Measurements from ENCODE around the gene ZNF621. TPM values are rescaled to one million over a fixed set of nuclear protein-coding genes. Genes with fewer than 3 reads are reported as not detected.

ZNF621 gene
- total RNA-seq, 1 donor from 2014 or later = 9.3 TPM

DNA sequence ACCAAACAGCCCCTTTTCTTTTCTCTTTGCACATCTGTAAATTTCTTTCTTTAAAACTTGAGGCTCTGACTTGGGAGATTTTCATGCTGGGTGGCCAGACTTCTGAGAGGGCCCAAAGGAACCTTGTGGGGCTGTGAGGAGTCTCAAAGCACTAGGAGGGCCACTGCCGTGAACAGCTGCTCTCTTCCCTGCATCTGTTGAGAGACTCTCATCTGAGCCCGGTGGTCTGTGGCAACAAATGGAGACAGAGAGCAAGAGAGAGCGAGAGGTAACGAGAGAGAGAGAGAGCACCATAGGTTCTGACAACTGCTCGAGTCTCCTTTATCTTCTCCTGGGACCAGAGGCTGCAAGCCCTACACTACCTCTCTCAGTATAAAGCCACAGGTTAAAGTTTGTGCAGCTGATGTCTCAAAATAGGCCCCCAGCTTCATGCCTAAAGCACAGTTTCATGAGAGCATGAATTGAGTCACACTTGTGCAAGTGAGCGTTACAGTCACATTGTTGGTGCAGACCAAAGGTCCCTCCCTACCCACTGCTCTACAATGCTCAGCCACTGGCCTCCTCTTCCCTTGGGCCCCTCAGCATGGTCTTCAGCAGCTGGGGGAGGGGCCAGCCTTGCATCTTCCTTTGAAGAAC is 60.7 kb downstream of the ZNF621 start:
- intact Hi-C loops (cut with DNase I) = loop anchor here (10.0 kb wide), 1 partner anchor 619 kb away; no protein-coding TSS in a partner anchor
- ATAC-seq (ENCODE audit: poor library complexity) = no peak
- DNase-seq = no peak

DNA sequence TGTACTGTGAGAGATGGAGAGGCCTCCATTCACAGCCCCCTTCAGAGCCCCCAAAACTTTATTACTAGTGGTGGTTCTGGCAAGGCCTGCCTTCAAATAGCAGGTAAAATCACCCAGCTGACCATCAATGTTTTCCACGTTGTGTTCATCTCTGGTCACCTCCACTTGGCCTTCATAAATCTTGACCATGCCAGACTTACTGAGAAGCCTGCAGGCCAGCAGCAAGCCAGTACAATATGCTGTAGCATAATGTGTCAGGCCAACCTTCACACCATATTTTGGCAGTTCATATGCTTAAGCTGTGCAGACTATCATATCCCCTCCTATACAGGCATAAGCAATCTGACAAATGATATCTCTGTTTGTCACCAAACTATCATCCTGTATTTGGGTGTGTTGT is 62.1 kb downstream of the ZNF621 start:
- intact Hi-C loops (cut with DNase I) = loop anchor here (10.0 kb wide), 1 partner anchor 618 kb away; no protein-coding TSS in a partner anchor
- ATAC-seq (ENCODE audit: poor library complexity) (no peak), DNase-seq (no peak)

DNA sequence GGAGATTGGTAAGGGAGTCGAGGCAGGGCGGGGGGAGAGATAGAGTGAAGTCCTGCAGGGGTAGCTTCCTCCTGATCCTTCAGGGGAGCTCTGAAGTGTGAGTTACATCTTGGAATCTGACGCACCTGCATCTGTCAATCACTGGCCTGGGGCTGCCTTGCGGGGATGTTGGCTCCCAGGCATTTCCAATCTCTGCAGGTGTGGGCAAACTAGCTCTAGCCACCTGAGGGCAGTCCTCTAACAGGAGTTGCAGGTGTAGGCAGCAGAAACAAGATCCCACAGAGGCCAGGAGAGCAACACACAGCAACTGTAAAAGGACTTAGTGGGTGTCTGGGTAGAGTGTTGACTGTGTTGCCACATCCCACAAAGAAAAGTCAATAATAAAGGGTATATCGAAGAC is 63.6 kb downstream of the ZNF621 start:
- ATAC-seq (ENCODE audit: poor library complexity) (no peak), DNase-seq (no peak)
- intact Hi-C loops (cut with DNase I) = loop anchor here (10.0 kb wide), 1 partner anchor 616 kb away; no protein-coding TSS in a partner anchor

Other genes starting within 250 kb of the ZNF621 start
- gene EIF1B, start 215.3 kb upstream of the ZNF621 start, total RNA-seq = 339 TPM
- 0.30 TPM for gene ENTPD3, start 137.8 kb upstream of the ZNF621 start, total RNA-seq
- 992 TPM for gene RPL14, start 67.6 kb upstream of the ZNF621 start, total RNA-seq
- gene ZNF619, start 47.8 kb upstream of the ZNF621 start, total RNA-seq = 3.9 TPM
- 1.0 TPM for gene ZNF620, start 18.9 kb upstream of the ZNF621 start, total RNA-seq

Data from Right ventricle myocardium superior (tissue), 1 donor.